Lung (tissue), 12 donors: Measurements from ENCODE around the gene JSRP1. TPM values are rescaled to one million over a fixed set of nuclear protein-coding genes. Genes with fewer than 3 reads are reported as not detected.

Experiments
- ATAC-seq: fragments of 200-7000 bp; cut with Tn5 transposase; one replicate; pipeline ENCODE4 v1.9.1; 2020; ENCODE audit warnings: moderate number of reproducible peaks; ENCODE audit not compliant: insufficient read depth, low FRiP score
- DNase-seq, 3 donors: peaks; one replicate each; pipeline ENCODE4 v3.0.0-alpha.2; 2013 to 2017
- H3K27ac ChIP-seq, 2 donors: one replicate each; pipeline ENCODE4 v1.5.1; 2013; ENCODE audit warnings: mild to moderate bottlenecking in 2 of 2, moderate library complexity in 2 of 2, control low read depth in 1 of 2, inconsistent platforms in 1 of 2, low read depth in 1 of 2, low read length in 1 of 2
- H3K27me3 ChIP-seq, 3 donors: one replicate each; pipeline ENCODE4 v1.5.1; 2013; ENCODE audit warnings: low read length in 2 of 3; ENCODE audit not compliant: control insufficient read depth in 3 of 3, insufficient read depth in 3 of 3
- H3K36me3 ChIP-seq, 4 donors: one replicate each; pipeline ENCODE4 v1.5.1; 2013; ENCODE audit warnings: low read length in 4 of 4, mild to moderate bottlenecking in 1 of 4, moderate library complexity in 1 of 4; ENCODE audit not compliant: control insufficient read depth in 4 of 4, insufficient read depth in 4 of 4
- H3K4me1 ChIP-seq, 5 donors: one replicate each; pipeline ENCODE4 v1.5.1; 2013; ENCODE audit warnings: low read length in 5 of 5, mild to moderate bottlenecking in 2 of 5, moderate library complexity in 1 of 5; ENCODE audit not compliant: control insufficient read depth in 5 of 5, insufficient read depth in 5 of 5
- H3K4me3 ChIP-seq: one replicate; pipeline ENCODE4 v1.5.1; 2013; ENCODE audit warnings: mild to moderate bottlenecking, control low read depth, moderate library complexity
- H3K9ac ChIP-seq, 2 donors: one replicate each; pipeline ENCODE4 v1.5.1; 2013; ENCODE audit warnings: low read length in 2 of 2, control low read depth in 1 of 2; ENCODE audit not compliant: insufficient read depth in 1 of 2
- H3K9me3 ChIP-seq, 4 donors: one replicate each; pipeline ENCODE4 v1.5.1; 2013; ENCODE audit warnings: low read length in 3 of 4, mild to moderate bottlenecking in 1 of 4, moderate library complexity in 1 of 4; ENCODE audit not compliant: control insufficient read depth in 4 of 4, insufficient read depth in 3 of 4
- CTCF ChIP-seq: IDR thresholded peaks from 2 replicates; pipeline ENCODE4 v1.5.1; 2012; ENCODE audit warnings: mild to moderate bottlenecking; ENCODE audit errors: control extremely low read depth, extremely low read depth
- WGBS, 2 donors: extraction: QIAGEN DNeasy Blood & Tissue Kit; methylation state at CpG; one replicate each; pipeline ENCODE4 v1.1.7; 2013; 5-methylcytosine and 5-hydroxymethylcytosine counted together
- polyA plus RNA-seq, 2 donors: library from polyadenylated mRNA; stranded (reverse); fragments of 200-250 nt; gene quantifications; one replicate each; pipeline ENCODE4 v1.2.1, GENCODE V29; 2013
- total RNA-seq, 2 donors: library from RNA; depleted of rRNA in 1 of 2; stranded (reverse); fragments of >200 nt in 1 of 2; gene quantifications; one replicate each; pipeline ENCODE4 v1.2.1, GENCODE V29; 2014 to 2021
- donor health status: control.
- donor health status: control.
- donor health status: Bipolar disorder and iron deficiency.
- donor health status: healthy.
- donor health status: DM: yes; HTN: yes; CAD: no.

JSRP1 gene
- total and polyA plus RNA-seq, 4 donors, result 0.61 to 2.3 (median 0.88) TPM

DNA sequence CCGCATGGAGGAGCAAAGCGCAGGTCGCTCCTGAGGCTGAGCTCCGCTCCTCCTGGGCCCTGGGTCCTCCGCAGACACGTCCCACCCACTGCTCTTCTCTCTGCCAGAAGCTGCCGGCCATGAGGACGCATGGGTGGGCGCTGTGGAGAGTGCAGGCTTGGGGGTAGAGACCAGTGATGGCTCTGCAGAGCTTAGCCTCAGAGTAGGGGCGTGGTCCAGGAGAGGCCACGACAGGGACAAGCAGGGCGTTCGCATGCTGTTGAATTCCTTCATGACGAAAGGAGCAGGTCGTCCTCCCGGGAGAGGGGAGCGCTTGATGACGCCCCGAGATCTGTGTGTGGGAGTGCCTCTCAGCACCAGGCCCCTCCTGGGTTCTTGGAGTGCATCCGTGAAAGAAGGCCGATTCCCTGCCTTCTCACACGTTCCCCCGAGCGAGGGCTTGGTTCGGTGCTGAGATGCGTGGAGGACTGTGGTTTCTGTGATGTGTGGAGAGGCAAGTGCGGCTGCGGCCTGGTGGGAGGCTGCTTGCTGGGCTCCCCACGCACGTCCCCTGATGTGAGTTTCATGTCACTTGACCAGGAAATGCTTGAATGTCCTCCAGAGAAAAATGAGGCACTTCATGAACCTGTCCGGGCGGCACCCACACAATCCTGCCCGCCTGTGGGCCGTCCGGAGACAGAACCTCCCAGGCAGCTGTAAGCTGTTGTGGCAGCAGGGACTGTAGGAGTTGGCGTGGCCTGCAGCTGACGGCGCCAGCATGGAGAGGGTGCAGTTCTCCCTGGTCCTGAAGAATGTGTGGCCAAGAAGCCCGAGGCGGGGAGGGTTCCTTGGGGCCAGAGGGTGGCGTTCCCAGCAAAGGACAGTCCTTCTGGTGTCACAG, 15.1 kb downstream of the JSRP1 start:
- 56 to 78% methylated on average over 41 of the region's 41 CpGs for WGBS, 2 donors
- H3K4me1 ChIP-seq, result peaks cover 15 to 43% (median 21%) of the 10 kb centered on the region in 5 donors
- TF ChIP-seq CTCF, result no peak

GRCh38 chr19:2239771-2240770, 16.1 kb downstream of the JSRP1 start:
- DNase-seq, result peak in 2 of 3 donors; percentile 42 to 49
- ATAC-seq, result no peak
- no peaks in the 10 kb centered on the region for H3K9me3 ChIP-seq
- WGBS, 2 donors, result 26 to 27% methylated on average over 34 of the region's 34 CpGs
- TF ChIP-seq CTCF, result no peak
- peak overlapping the region; percentile 22 to 78 for H3K27ac ChIP-seq
- H3K4me1 ChIP-seq, result peaks cover 15 to 46% (median 21%) of the 10 kb centered on the region in 5 donors
- peaks cover 13 to 22% (median 18%) of the 10 kb centered on the region in 4 donors for H3K36me3 ChIP-seq
- H3K9ac ChIP-seq, result peak overlapping the region; percentile 21 to 42
- H3K27me3 ChIP-seq, result no peaks in the 10 kb centered on the region
- H3K4me3 ChIP-seq, result peak overlapping the region; percentile 37

More for the DNA sequence above, 15.1 kb downstream of the JSRP1 start:
- no peak for ATAC-seq
- Histone ChIP-seq H3K9me3 (no peaks in the 10 kb centered on the region), H3K27ac (peak overlapping the region in 1 of 2 donors; percentile 78), H3K36me3 (peaks cover 17 to 33% (median 26%) of the 10 kb centered on the region in 4 donors), H3K27me3 (no peaks in the 10 kb centered on the region), H3K9ac (no peak overlapping the region), H3K4me3 (no peak overlapping the region)
- no peak for DNase-seq

DNA sequence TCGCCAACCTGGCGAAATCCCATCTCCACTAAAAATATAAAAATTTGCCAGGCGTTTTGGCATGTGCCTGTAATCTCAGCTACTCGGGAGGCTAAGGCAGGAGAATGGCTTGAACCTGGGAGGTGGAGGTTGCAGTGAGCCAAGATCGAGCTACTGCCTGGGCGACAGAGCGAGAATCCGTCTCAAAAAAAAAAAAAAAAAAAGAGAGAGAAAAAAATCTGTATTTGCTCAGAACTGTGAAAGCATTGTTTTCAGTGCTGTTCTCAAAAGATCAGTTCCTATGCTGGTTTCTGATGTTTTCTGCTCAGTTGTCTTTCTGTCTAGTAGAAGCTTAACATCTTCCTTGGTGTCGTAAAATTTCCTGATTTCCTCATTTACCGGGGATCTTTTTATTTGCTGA, 17.0 kb downstream of the JSRP1 start:
- DNase-seq, result no peak
- Histone ChIP-seq H3K27ac (no peak overlapping the region), H3K36me3 (peaks cover 5 to 13% (median 10%) of the 10 kb centered on the region in 4 donors), H3K9me3 (no peaks in the 10 kb centered on the region), H3K4me3 (no peak overlapping the region), H3K4me1 (peaks cover 18 to 49% (median 28%) of the 10 kb centered on the region in 5 donors), H3K9ac (peak overlapping the region in 1 of 2 donors; percentile 55), H3K27me3 (no peaks in the 10 kb centered on the region)
- TF ChIP-seq CTCF, result no peak
- no peak for ATAC-seq
- 41 to 57% methylated on average over 10 of the region's 10 CpGs for WGBS, 2 donors
